ENCODE measurements around the gene IGF2BP2. TPM values are rescaled to one million over a fixed set of nuclear protein-coding genes. Genes with fewer than 3 reads are reported as not detected.

The IGF2BP2 gene
- total RNA-seq, 2 donors from 2014 or later: 11.0 to 19.2 TPM

DNA sequence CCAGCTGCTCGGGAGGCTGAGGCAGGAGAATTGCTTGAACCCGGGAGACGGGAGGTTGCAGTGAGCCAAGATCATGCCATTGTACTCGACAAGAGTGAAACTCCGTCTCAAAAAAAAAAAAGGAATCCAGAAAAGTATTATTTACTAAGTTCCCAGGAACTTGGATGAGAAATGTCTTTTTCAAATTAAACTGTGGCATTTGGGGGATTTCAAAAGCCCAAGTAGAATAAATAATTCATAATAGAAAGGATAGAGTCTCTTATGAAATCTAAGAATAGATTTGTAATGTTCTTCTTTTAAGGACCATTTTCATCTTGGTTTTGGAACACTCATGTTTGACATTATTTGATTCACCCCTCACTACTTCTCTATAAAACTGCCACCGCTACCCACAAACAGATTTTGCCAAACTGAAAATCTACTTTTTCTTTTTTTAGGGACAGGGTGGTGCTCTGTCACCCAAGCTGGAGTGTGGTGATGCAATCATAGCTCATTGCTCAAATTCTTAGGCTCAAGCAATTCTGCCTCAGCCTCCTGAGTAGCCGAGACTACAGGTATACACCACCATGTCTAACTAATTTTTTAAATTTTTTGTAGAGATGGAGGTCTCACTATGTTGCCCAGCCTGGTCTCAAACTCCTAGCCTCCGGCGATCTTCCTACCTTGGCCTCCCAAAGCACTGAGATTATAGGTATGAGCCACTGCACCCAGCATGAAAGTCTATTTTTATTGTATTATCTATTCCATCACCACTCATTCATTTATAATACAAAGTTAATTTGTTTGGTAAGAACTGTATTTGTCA, 139.4 kb downstream of the IGF2BP2 start:
- H3K4me3 ChIP-seq: no peak overlapping the region
- no peaks in the 10 kb centered on the region for H3K27me3 ChIP-seq
- no peaks in the 10 kb centered on the region for H3K9me3 ChIP-seq
- no peak overlapping the region for H3K27ac ChIP-seq
- no peaks in the 10 kb centered on the region for H3K4me1 ChIP-seq
- no peak for DNase-seq (ENCODE audit: low spot score)
- TF ChIP-seq, protein P1, sequence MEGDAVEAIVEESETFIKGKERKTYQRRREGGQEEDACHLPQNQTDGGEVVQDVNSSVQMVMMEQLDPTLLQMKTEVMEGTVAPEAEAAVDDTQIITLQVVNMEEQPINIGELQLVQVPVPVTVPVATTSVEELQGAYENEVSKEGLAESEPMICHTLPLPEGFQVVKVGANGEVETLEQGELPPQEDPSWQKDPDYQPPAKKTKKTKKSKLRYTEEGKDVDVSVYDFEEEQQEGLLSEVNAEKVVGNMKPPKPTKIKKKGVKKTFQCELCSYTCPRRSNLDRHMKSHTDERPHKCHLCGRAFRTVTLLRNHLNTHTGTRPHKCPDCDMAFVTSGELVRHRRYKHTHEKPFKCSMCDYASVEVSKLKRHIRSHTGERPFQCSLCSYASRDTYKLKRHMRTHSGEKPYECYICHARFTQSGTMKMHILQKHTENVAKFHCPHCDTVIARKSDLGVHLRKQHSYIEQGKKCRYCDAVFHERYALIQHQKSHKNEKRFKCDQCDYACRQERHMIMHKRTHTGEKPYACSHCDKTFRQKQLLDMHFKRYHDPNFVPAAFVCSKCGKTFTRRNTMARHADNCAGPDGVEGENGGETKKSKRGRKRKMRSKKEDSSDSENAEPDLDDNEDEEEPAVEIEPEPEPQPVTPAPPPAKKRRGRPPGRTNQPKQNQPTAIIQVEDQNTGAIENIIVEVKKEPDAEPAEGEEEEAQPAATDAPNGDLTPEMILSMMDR (IDR thresholded peaks at IDR 0.05): no peak
- peaks cover 4% of the 10 kb centered on the region for H3K36me3 ChIP-seq

DNA sequence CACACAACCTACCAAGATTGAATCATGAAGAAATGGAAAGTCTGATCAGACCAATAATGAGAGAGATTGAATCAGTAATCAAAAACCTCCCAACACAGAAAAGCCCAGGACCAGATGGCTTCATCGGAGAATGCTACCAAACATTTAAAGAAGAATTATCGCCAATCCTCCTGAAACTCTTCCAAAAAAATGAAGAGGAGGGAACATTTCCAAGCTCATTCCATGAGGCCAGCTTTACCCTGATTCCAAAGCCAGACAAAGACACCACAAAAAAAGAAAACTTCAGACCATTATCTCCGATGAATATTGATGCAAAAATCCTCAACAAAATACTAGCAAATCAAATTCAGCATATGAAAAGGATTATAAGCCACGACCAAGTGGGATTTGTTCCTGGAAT, 144.6 kb downstream of the IGF2BP2 start:
- DNase-seq (ENCODE audit: low spot score): no peak
- H3K27ac ChIP-seq: no peak overlapping the region
- H3K36me3 ChIP-seq: no peaks in the 10 kb centered on the region
- no peaks in the 10 kb centered on the region for H3K27me3 ChIP-seq
- TF ChIP-seq, protein P1 (IDR thresholded peaks at IDR 0.05): no peak
- H3K4me1 ChIP-seq: no peaks in the 10 kb centered on the region
- peaks cover 0 to 9% of the 10 kb centered on the region in 2 donors for H3K9me3 ChIP-seq
- H3K4me3 ChIP-seq: no peak overlapping the region

DNA sequence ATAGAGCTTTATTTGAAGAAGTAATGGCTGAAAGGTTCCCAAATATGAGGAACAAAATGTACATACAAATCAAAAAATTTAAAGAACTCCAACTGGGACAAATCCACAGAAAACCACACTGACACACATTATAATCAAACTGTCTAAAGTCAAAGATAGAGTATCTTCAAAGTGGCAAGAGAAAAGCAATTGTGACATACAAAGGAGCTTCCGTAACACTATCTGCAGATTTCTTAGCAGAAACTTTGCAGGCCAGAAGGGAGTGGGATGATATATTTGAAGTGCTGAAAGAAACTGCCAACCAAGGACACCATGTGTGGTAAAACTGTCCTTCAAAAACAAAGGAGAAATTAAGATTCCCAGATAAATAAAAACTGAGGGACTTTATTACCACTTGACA, 146.8 kb downstream of the IGF2BP2 start:
- DNase-seq (ENCODE audit: low spot score): no peak
- no peak overlapping the region for H3K27ac ChIP-seq
- no peak overlapping the region for H3K4me3 ChIP-seq
- peaks cover 0 to 9% of the 10 kb centered on the region in 2 donors for H3K9me3 ChIP-seq
- TF ChIP-seq, protein P1 (IDR thresholded peaks at IDR 0.05): no peak
- peaks cover 6% of the 10 kb centered on the region for H3K36me3 ChIP-seq
- no peaks in the 10 kb centered on the region for H3K4me1 ChIP-seq
- H3K27me3 ChIP-seq: no peaks in the 10 kb centered on the region

DNA sequence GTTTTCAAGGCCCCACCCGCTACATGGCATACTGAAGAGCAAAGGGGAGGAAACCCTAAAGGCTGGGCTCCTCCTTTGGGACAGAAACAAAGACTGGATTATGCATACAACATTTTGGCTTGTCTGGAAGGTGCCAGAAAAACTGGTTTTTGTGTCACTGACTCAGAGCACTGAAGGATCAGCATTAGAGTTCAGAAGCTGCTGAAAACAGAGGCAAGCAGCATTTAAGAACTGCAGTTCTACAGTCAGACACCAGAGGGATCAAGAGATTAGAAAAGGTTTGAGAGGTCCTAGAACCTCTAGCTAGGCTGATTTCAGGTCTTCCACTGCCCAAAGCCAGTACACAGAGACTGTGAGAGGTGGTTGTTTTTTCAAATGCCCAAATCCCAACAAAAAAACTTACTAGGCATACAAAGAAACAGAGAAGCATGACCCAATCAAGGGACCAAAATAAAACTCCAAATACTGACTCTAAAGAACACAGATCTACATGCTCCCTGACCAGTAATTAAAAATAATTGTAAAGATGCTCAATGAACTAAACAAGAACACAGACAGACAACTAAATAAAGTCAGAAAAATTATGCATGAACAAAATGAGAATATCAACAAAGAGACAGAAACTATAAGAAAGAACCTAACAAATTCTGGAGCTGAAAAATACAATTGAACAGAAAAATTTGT, 147.6 kb downstream of the IGF2BP2 start:
- H3K36me3 ChIP-seq: peaks cover 6% of the 10 kb centered on the region
- H3K27me3 ChIP-seq: no peaks in the 10 kb centered on the region
- DNase-seq (ENCODE audit: low spot score): no peak
- H3K27ac ChIP-seq: no peak overlapping the region
- H3K4me3 ChIP-seq: no peak overlapping the region
- H3K4me1 ChIP-seq: no peaks in the 10 kb centered on the region
- TF ChIP-seq, protein P1 (IDR thresholded peaks at IDR 0.05): peak; percentile 31 to 64
- H3K9me3 ChIP-seq: peaks cover 0 to 9% of the 10 kb centered on the region in 2 donors

DNA sequence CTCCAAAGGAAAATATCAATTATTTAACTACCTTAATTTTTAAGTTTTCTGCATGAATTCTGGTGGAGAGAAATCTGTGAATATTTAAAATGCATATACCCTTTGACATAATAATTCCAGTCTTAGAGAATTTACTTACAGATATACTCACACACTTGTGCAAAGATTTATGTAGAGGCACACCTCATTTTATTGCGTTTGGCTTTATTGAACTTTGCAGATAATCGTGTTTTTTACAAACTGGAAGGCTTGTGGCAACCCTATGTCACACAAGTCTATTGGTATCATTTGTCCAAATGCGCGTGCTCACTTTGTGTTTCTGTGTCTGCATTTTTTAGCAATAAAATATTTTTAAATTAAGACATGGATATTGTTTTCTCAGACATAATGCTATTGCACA, 157.3 kb downstream of the IGF2BP2 start:
- DNase-seq (ENCODE audit: low spot score): no peak
- TF ChIP-seq, protein P1 (IDR thresholded peaks at IDR 0.05): no peak
- Histone ChIP-seq H3K4me3 (no peak overlapping the region), H3K4me1 (no peaks in the 10 kb centered on the region), H3K9me3 (no peaks in the 10 kb centered on the region), H3K27ac (no peak overlapping the region), H3K27me3 (no peaks in the 10 kb centered on the region), H3K36me3 (no peaks in the 10 kb centered on the region)
